ENCODE measurements around the gene USF1. TPM values are rescaled to one million over a fixed set of nuclear protein-coding genes. Genes with fewer than 3 reads are reported as not detected.
A peak's percentile ranks its signal among the peaks of the same experiment; 100 is the strongest.

The USF1 gene
- 169 and 176 TPM in 2 replicates for total RNA-seq (2014; rRNA removed; shearing (Covaris generic))

- DNase-seq: peak; percentile 95
- peaks cover 2% of the 10 kb centered on the region; the same call in 1 of the 2 replicates for H3K27me3 ChIP-seq (ENCODE audit: control insufficient read depth, insufficient read depth, low read length)
- peaks cover 8% of the 10 kb centered on the region for H3K36me3 ChIP-seq (replicated peaks; ENCODE audit: control insufficient read depth, insufficient read depth, low read length)
- H3K4me3 ChIP-seq (ENCODE audit: insufficient read depth, low read depth, low read length): peak within 1 kb of the TSS; percentile 95
Measured at GRCh38 chr1:161045736-161046604, at the start of gene USF1. USF1 (minus strand) TSS chr1:161045977; CDS start chr1:161043275, 2,702 bp downstream.

- DNase-seq: no peak
Measured at GRCh38 chr1:161095230-161095629, 49.5 kb upstream of the USF1 start.

GRCh38 chr1:161094481-161094880, 48.7 kb upstream of the USF1 start:
- Histone ChIP-seq H3K36me3 (replicated peaks; ENCODE audit: control insufficient read depth, insufficient read depth, low read length) (no peaks in the 10 kb centered on the region), H3K4me3 (ENCODE audit: insufficient read depth, low read depth, low read length) (no peak overlapping the region), H3K27me3 (ENCODE audit: control insufficient read depth, insufficient read depth, low read length) (peaks cover 1% of the 10 kb centered on the region; the same call in 1 of the 2 replicates)
- DNase-seq: no peak

More at GRCh38 chr1:161095230-161095629, 49.5 kb upstream of the USF1 start:
- H3K36me3 ChIP-seq (replicated peaks; ENCODE audit: control insufficient read depth, insufficient read depth, low read length): peaks cover 2% of the 10 kb centered on the region; the same call in 1 of the 2 replicates
- no peak overlapping the region for H3K4me3 ChIP-seq (ENCODE audit: insufficient read depth, low read depth, low read length)
- H3K27me3 ChIP-seq (ENCODE audit: control insufficient read depth, insufficient read depth, low read length): peaks cover 1% of the 10 kb centered on the region; the same call in 1 of the 2 replicates

- Histone ChIP-seq H3K27me3 (ENCODE audit: control insufficient read depth, insufficient read depth, low read length) (peaks cover 1% of the 10 kb centered on the region; the same call in 1 of the 2 replicates), H3K4me3 (ENCODE audit: insufficient read depth, low read depth, low read length) (no peak overlapping the region), H3K36me3 (replicated peaks; ENCODE audit: control insufficient read depth, insufficient read depth, low read length) (no peaks in the 10 kb centered on the region)
- DNase-seq: peak; percentile 11
Measured at GRCh38 chr1:161092621-161093028, 46.8 kb upstream of the USF1 start.

- H3K36me3 ChIP-seq (replicated peaks; ENCODE audit: control insufficient read depth, insufficient read depth, low read length): no peaks in the 10 kb centered on the region
- no peak overlapping the region for H3K4me3 ChIP-seq (ENCODE audit: insufficient read depth, low read depth, low read length)
- H3K27me3 ChIP-seq (ENCODE audit: control insufficient read depth, insufficient read depth, low read length): peaks cover 1% of the 10 kb centered on the region; the same call in 1 of the 2 replicates
- DNase-seq: peak; percentile 14
Measured at GRCh38 chr1:161091796-161092507, 46.2 kb upstream of the USF1 start.

GRCh38 chr1:161091093-161091492, 45.3 kb upstream of the USF1 start:
- Histone ChIP-seq H3K4me3 (ENCODE audit: insufficient read depth, low read depth, low read length) (no peak overlapping the region), H3K27me3 (ENCODE audit: control insufficient read depth, insufficient read depth, low read length) (no peaks in the 10 kb centered on the region; the same call in 1 of the 2 replicates), H3K36me3 (replicated peaks; ENCODE audit: control insufficient read depth, insufficient read depth, low read length) (no peaks in the 10 kb centered on the region)
- DNase-seq: peak; percentile 18

GRCh38 chr1:161090617-161091016, 44.8 kb upstream of the USF1 start:
- H3K36me3 ChIP-seq (replicated peaks; ENCODE audit: control insufficient read depth, insufficient read depth, low read length): no peaks in the 10 kb centered on the region
- DNase-seq: peak; percentile 6
- no peaks in the 10 kb centered on the region; the same call in 1 of the 2 replicates for H3K27me3 ChIP-seq (ENCODE audit: control insufficient read depth, insufficient read depth, low read length)
- no peak overlapping the region for H3K4me3 ChIP-seq (ENCODE audit: insufficient read depth, low read depth, low read length)

GRCh38 chr1:161089938-161090337, 44.2 kb upstream of the USF1 start:
- Histone ChIP-seq H3K27me3 (ENCODE audit: control insufficient read depth, insufficient read depth, low read length) (no peaks in the 10 kb centered on the region; the same call in 1 of the 2 replicates), H3K4me3 (ENCODE audit: insufficient read depth, low read depth, low read length) (no peak overlapping the region), H3K36me3 (replicated peaks; ENCODE audit: control insufficient read depth, insufficient read depth, low read length) (no peaks in the 10 kb centered on the region)
- DNase-seq: no peak

- Histone ChIP-seq H3K4me3 (ENCODE audit: insufficient read depth, low read depth, low read length) (no peak within 1 kb of the TSS), H3K27me3 (ENCODE audit: control insufficient read depth, insufficient read depth, low read length) (no peaks in the 10 kb centered on the region), H3K36me3 (replicated peaks; ENCODE audit: control insufficient read depth, insufficient read depth, low read length) (no peaks in the 10 kb centered on the region)
- DNase-seq: peak; percentile 80
Measured at GRCh38 chr1:161089251-161089924, 43.6 kb upstream of the USF1 start, which contains the start of gene NECTIN4. NECTIN4 (minus strand) TSS chr1:161089558; CDS start chr1:161089296, 262 bp downstream.

GRCh38 chr1:161088587-161089110, 42.9 kb upstream of the USF1 start:
- H3K4me3 ChIP-seq (ENCODE audit: insufficient read depth, low read depth, low read length): no peak overlapping the region
- H3K27me3 ChIP-seq (ENCODE audit: control insufficient read depth, insufficient read depth, low read length): no peaks in the 10 kb centered on the region
- no peaks in the 10 kb centered on the region for H3K36me3 ChIP-seq (replicated peaks; ENCODE audit: control insufficient read depth, insufficient read depth, low read length)
- peak; percentile 21 for DNase-seq

- no peaks in the 10 kb centered on the region for H3K27me3 ChIP-seq (ENCODE audit: control insufficient read depth, insufficient read depth, low read length)
- DNase-seq: peak; percentile 28
- no peak overlapping the region for H3K4me3 ChIP-seq (ENCODE audit: insufficient read depth, low read depth, low read length)
- no peaks in the 10 kb centered on the region for H3K36me3 ChIP-seq (replicated peaks; ENCODE audit: control insufficient read depth, insufficient read depth, low read length)
Measured at GRCh38 chr1:161086457-161086856, 40.7 kb upstream of the USF1 start.

GRCh38 chr1:161085165-161085564, 39.4 kb upstream of the USF1 start:
- no peaks in the 10 kb centered on the region for H3K27me3 ChIP-seq (ENCODE audit: control insufficient read depth, insufficient read depth, low read length)
- H3K4me3 ChIP-seq (ENCODE audit: insufficient read depth, low read depth, low read length): no peak overlapping the region
- no peaks in the 10 kb centered on the region for H3K36me3 ChIP-seq (replicated peaks; ENCODE audit: control insufficient read depth, insufficient read depth, low read length)
- DNase-seq: peak; percentile 35

- no peaks in the 10 kb centered on the region for H3K27me3 ChIP-seq (ENCODE audit: control insufficient read depth, insufficient read depth, low read length)
- DNase-seq: peak; percentile 36
- H3K36me3 ChIP-seq (replicated peaks; ENCODE audit: control insufficient read depth, insufficient read depth, low read length): no peaks in the 10 kb centered on the region
Measured at GRCh38 chr1:161084597-161084988, 38.8 kb upstream of the USF1 start.

More at GRCh38 chr1:161084597-161084988, 38.8 kb upstream of the USF1 start:
- H3K4me3 ChIP-seq (ENCODE audit: insufficient read depth, low read depth, low read length): no peak overlapping the region

Measured in H7 (cell line).